RWPE1 (cell line): ENCODE data around the gene KRT17.

Experiments used
- CTCF ChIA-PET: fragments of 350-600 bp; sonication (Branson Sonifier 250); formaldehyde crosslinking; extraction: SDS; loops from one replicate; lab custom pipeline; 2021; lab: Yijun Ruan, JAX
- POLR2A ChIA-PET: fragments of 400-600 bp; formaldehyde crosslinking; extraction: SDS; loops from one replicate; lab custom pipeline; 2020; ENCODE audit warnings: antibody characterized with exemption; ENCODE audit not compliant: low non-redundant PET; lab: Yijun Ruan, JAX
- DNase-seq: peaks from one replicate; pipeline ENCODE4 v3.0.0; 2012; ENCODE audit warnings: low spot score
- H3K27ac ChIP-seq: fragments of 450-650 bp; 2 replicates; pipeline ENCODE4 v1.5.1; 2017
- TF ChIP-seq, protein P1 (sequence below): fragments of 450-650 bp; conservative IDR thresholded peaks from 2 replicates; pipeline ENCODE4 v1.5.1; 2017; ENCODE audit warnings: low read depth, mild to moderate bottlenecking

Gene KRT17

DNA sequence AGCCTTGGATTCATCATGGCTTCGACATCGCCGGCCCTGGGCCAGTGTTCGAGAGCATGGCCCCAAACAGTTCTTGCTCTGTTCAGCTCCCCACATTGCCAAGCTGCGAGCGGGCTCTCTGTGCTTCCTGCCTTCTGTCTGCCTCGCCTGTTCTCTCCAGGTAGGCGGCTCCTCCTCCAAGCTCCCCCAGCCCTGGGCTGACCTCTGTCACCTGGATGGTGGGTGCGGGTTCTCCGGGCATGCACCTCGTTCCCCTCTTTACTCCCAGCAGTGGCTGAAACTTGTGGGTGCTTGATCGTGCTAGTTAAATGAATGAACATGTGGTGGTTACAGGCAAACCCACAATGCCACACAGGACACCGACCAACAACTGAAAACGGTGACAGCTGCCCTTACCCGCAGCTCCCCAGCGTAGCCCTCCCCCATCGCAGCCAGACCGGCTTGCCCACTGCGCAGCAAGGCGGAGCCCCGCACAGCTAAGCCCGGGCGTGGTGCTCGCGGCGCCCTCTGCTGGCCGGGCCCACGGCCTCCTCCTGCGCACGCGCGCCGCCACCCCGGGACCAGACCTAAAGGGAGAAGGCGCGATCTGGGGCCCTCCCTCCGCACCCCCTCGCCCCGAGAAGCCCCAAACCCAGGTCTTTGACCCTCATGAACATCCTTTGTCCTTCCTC is 41.3 kb upstream of the KRT17 start:
- peak overlapping the region; percentile 100 for H3K27ac ChIP-seq
- CTCF ChIA-PET, result interaction anchor here (0.6 to 8.2 kb wide), 20 partner anchors 10 to 814 kb away, joined by 3 to 321 read pairs (median 4); partner anchors contain the start of genes EIF1, KRT17 and KRTAP4-5
- TF ChIP-seq, protein P1, sequence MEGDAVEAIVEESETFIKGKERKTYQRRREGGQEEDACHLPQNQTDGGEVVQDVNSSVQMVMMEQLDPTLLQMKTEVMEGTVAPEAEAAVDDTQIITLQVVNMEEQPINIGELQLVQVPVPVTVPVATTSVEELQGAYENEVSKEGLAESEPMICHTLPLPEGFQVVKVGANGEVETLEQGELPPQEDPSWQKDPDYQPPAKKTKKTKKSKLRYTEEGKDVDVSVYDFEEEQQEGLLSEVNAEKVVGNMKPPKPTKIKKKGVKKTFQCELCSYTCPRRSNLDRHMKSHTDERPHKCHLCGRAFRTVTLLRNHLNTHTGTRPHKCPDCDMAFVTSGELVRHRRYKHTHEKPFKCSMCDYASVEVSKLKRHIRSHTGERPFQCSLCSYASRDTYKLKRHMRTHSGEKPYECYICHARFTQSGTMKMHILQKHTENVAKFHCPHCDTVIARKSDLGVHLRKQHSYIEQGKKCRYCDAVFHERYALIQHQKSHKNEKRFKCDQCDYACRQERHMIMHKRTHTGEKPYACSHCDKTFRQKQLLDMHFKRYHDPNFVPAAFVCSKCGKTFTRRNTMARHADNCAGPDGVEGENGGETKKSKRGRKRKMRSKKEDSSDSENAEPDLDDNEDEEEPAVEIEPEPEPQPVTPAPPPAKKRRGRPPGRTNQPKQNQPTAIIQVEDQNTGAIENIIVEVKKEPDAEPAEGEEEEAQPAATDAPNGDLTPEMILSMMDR, result peak; percentile 93
- POLR2A ChIA-PET, result interaction anchor here (0.5 to 0.6 kb wide), 2 partner anchors 124 to 836 kb away, joined by 3 to 5 read pairs; no protein-coding TSS in a partner anchor
- peak; percentile 98 for DNase-seq

DNA sequence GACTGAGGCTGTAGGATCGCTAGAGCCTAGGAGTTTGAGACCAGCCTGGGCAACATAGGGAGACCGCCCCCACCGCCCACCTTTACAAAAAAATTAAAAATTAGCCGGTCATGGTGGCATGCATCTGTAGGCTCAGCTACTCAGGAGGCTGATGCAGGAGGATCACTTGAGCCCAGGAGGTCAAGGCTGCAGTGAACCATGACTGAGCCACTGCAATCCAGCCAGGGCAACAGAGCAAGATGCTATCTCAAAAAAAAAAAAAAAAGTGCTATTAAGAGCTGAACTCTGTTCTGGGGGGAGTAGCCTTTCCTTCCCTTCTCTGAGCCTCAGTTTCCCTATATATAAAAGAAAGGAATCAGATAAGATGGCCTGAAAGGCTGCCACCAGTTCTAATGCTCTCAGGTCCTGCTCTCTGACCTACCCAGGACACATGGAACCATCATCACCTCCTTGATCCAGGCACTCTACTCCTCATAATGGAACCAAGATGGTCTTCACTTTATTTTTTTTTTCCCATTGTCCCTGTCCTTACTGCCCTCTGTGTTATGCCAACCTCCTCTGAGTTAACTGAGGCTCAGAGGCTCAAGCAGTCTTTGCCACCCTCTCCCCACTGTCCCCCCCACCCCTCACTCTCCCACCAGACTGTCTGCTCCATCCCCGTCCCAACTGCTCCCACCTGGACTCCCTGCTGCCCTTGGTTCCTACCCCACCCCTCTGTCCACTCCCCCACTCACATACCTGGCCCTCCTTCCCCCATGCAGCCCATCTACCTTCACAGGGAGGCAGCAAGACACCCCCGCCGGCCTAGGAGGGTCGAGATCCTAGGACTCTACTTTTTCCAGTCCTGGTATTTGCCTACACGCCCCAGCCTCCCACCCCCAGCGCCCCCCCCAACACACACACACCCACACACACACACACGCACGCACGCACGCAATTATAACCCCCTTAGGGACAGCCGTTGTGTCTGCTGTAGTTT is 40.5 kb upstream of the KRT17 start:
- ChIA-PET CTCF (interaction anchor here (0.6 to 8.2 kb wide), 23 partner anchors 9 to 814 kb away, joined by 3 to 321 read pairs (median 4); partner anchors contain the start of genes EIF1, KRT17 and KRTAP4-5), POLR2A (interaction anchor here (0.5 to 0.7 kb wide), 4 partner anchors 116 to 835 kb away, joined by 3 to 5 read pairs (median 4); no protein-coding TSS in a partner anchor)
- TF ChIP-seq, protein P1, result no peak

DNA sequence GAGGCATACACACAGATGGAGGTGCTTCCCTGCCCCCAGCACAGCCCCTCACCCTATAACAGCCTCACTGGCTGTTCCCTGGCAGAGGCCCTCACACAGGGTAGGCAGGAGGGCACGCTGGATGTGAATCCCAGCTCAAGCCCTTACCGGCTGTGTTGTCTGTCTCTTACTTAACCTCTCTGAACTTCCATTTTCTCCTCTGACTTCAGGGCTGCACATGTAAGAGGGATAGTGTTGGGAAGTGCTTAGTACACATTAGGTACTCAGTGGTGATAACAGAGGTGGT is 39.7 kb upstream of the KRT17 start:
- ChIA-PET POLR2A (interaction anchor here (0.7 kb wide), 2 partner anchors 115 to 137 kb away, joined by 3 to 4 read pairs; no protein-coding TSS in a partner anchor), CTCF (interaction anchor here (0.5 to 8.2 kb wide), 8 partner anchors 16 to 410 kb away, joined by 3 to 321 read pairs (median 4); partner anchors contain the start of gene EIF1)

More for the DNA sequence above, 40.5 kb upstream of the KRT17 start:
- H3K27ac ChIP-seq, result peak overlapping the region; percentile 100
- no peak for DNase-seq

DNA sequence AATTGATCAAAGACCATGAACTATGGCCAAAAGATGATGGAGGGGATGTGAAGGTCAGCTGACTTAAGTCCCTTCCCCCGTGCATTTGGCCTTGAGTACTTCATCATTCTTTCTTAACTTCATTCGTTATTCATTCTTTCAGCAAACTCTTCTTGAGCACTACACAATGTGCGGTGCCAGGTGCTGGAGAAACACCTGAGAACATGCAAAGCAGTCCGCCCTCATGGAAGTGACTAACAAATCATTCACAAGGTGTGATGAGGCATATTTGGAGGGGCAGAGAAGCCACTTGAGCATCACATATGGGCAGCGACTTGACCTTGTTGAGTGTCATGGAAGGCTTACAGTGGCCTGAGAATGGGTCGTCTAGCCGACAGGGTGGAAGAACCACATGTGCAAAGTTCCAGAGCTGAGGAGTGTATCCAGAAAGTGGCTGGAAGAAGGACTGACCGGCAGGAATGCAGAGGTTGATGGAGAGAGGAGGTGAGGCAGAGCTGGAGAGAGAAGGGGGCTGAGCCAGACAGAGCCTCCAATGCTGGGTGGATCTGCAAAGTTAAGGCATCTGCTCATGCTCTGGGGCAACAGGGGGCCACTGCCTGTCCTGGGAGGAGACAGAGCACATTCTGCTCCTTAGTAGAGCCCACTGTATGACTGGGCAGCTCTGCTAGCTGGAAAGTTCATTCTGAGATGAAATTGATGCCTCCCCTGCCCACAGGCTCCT is 39.2 kb upstream of the KRT17 start:
- no peak for DNase-seq
- ChIA-PET POLR2A (interaction anchor here (0.8 kb wide), 1 partner anchor 84 kb away, joined by 4 read pairs; no protein-coding TSS in a partner anchor), CTCF (interaction anchor here (0.5 to 8.2 kb wide), 17 partner anchors 15 to 859 kb away, joined by 3 to 321 read pairs (median 5); partner anchors contain the start of gene KRT17)
- peak overlapping the region; percentile 100 for H3K27ac ChIP-seq
- TF ChIP-seq, protein P1, result no peak

More for the DNA sequence above, 39.7 kb upstream of the KRT17 start:
- H3K27ac ChIP-seq, result peak overlapping the region; percentile 100
- DNase-seq, result no peak
- TF ChIP-seq, protein P1, result no peak

DNA sequence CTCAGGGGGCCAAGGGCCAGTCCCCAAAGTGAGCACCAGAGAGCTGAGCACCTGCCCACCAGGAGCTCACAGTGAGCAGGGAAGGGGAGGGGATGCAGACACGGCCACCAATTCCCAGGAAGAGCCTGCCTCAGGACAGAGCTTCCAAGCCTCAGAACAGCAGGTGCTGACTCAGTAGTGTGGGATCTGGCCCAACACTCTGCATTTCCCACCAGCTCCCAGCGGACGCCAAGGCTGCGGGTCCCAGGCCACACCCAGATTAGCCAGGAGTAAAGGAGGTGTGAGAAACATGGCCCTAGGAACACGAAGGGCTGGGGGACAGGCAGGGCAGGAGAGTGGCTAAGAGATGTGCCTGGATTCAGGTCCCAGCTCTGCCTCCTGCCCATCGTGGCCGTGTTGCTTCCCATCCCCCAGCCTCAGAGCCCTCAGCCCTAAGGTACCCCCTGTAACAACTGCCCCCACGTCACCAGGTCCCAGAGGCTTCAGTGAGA is 35.9 kb upstream of the KRT17 start:
- peak overlapping the region; percentile 100 for H3K27ac ChIP-seq
- ChIA-PET CTCF (interaction anchor here (0.6 to 8.2 kb wide), 4 partner anchors 12 to 787 kb away, joined by 3 to 321 read pairs (median 4); no protein-coding TSS in a partner anchor), POLR2A (no interaction called here)
- DNase-seq, result no peak
- TF ChIP-seq, protein P1, result no peak
